HG03139 (cell line): ENCODE data around the gene BORA.
"Not testable (repeated sequence)": the region's sequence is repeated elsewhere in the genome, so short reads cannot be mapped to it uniquely, and the experiment has no call there.

Experiments
- ATAC-seq: cut with Tn5 transposase; IDR thresholded peaks from one replicate; pipeline ENCODE4 v1.9.1; 2021; ENCODE audit not compliant: unreplicated experiment

Gene BORA

DNA sequence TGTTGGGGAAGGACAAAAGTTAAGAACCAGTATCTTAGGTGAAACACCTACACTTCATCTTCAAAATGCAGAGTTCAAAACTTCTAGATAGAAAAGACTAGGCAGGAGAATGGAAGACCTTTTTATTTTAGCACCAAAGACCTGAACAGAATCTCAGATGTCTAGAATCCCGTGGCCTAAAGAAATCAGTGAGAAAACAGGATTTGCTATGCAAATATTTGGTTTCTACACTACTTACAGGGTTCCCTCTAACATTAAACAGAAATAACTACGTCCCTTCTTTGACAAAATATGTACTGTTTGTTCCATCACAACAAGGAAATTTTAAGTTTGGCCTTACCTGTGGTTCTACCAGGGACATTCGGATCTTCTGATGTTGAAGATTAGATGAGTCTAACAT is 32.5 kb downstream of the BORA start:
- no peak for ATAC-seq

DNA sequence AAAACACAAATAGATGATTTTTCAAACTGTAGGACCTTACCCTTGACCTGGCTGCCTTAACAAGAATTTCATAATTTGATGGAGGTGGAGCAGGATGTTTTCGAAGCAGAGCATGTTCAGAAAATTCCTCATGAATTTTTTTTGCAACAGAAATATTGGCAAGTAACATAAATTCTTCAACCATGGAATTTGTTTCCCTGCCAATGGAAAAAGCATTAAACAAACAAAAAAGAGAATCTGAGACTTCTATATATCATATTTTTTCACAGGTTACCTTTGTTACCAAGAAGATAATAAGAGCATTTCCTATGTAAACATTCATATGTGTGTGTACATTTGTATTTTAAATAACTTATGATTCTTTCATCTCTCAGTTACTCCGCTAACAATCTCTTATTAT is 35.7 kb downstream of the BORA start:
- ATAC-seq, result no peak

GRCh38 chr13:72774019-72774418 is 46.3 kb downstream of the BORA start:
- no peak for ATAC-seq

DNA sequence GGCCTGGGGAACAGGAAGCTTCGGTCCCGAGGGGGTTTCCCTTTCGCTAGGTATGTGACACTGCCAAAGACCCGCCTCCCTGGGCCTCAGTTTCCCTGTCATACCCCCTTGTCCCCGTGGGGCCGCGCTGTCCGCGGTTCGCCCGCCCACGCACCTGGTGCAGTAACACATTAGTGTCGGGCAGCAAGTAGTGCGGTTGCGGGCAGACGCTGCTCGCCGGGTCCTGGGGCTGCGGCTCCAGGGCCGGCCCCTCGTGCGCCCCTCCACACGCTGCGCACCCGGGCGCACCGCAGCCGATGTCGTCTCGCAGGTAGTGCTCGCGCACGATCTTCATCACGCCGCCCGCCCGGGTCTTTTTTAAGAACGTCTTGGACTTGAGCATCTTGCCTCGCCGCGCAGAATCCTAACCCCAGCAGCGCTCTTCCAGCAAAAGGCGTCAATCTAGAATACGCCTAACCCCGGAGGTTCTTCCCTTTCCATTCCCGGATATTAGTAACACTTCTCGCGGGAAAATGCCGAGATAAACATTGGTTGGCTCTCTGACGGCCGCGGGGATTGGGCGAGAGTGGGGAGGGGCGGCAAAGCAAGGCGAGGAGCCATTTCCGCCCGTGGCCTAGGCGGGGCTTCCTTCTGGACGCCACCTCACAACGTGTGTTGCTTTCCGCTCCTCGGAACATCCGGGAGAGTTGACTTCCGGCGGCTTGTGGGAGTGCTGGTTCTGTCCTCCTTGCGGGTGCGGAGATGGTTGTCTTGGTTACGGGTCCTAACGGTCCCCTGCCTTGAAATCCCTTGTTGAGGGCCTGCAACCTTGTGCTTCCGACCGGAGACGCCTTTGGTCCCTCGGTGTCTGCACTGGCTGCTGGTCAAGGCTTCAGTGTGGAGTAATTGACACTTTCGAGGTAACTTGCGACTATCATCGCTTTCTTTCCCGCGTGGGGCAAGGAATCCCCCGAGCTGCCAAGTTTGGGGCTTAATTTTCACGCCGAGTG is 54.0 kb downstream of the BORA start, which contains the start of the genes DIS3 and PIBF1:
Gene DIS3, minus strand, starts transcription at position 450 of the 989 bp plus-strand sequence. Its CDS starts 68 bp downstream, at position 382.
Gene PIBF1, plus strand, starts transcription at position 683 of the 989 bp plus-strand sequence. CDS start 1,337 bp downstream, outside the sequence.
- ATAC-seq, result peak; percentile 98

DNA sequence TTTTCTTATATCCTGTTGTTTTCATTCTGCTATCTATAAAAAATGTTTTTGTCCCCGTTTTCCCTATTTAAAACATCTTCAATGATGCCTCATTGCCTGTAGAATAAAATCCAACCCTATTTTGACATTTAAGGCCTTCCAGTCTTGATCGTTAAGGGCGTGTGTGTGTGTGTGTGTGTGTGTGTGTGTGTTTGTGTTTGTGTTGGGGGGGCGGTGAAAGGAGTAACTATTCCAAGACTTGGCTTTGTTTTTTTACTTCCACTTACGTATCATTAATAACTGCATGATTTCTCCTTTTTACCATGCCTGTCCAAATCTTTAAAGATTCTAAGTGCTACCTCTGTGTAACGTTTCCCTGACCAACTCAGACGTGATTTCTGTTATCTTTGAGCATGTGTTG is 55.0 kb downstream of the BORA start:
- ATAC-seq, result no peak

GRCh38 chr13:72784679-72785078 is 57.0 kb downstream of the BORA start:
- ATAC-seq, result not testable (repeated sequence)

- ATAC-seq, result no peak
These were observed 61.1 kb downstream of the BORA start for GRCh38 chr13:72788831-72789230.

DNA sequence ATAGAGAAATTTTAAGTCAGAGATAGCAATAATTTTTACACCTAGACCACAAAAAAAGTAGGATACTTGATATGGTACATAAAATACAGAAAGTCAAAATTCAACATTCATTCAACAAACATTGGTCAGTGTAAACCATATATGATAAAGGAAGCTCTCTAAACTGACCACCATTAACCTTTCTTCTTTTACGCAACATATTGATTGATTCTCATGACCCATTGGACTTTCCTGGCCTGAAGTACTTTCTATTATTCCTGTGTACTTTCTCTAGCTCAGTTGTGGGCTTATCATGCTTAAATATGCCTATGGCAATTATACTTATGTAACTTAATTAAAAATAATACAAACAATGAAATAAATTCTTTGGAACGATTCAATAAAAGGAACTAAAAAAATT is 64.9 kb downstream of the BORA start:
- ATAC-seq, result no peak

DNA sequence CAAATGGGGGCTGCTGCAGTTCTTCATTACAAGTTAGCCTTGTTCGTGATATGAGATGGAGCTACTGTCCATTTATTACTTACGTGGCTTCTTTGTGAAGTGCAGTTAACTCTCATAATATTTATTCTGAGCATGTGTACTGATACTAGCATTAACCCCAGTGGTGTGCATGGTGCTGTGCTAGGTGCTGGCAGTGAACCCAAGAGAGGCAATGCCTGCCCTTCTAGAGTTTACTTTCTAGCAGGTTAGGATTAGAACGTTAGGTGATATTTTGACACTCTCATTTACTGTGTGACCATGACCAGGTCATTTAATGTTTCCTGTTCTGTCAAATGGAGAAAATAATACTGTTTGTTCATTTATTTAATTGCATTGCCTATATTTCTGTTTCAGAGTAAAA is 71.1 kb downstream of the BORA start:
- ATAC-seq, result no peak

GRCh38 chr13:72804301-72804700 is 76.6 kb downstream of the BORA start:
- ATAC-seq, result no peak
